Prostate gland (tissue), 2 donors: Measurements from ENCODE around the gene COL4A5. TPM values are rescaled to one million over a fixed set of nuclear protein-coding genes. Genes with fewer than 3 reads are reported as not detected.

ENCODE experiments used
- DNase-seq: peaks from one replicate; pipeline ENCODE4 v3.0.0-alpha.2; 2019; ENCODE audit warnings: low spot score
- H3K27ac ChIP-seq, 2 donors: fragments of 200-600 bp; sonication (generic); 2 replicates each; pipeline ENCODE4 v1.5.1; 2017 to 2019
- H3K27me3 ChIP-seq: fragments of 200-600 bp; sonication (generic); replicated peaks from 2 replicates; pipeline ENCODE4 v1.5.1; 2019; ENCODE audit not compliant: insufficient read depth
- H3K36me3 ChIP-seq, 2 donors: fragments of 200-600 bp; sonication (generic); 1 replicate in 1 of 2; 2 replicates in 1 of 2; pipeline versions ENCODE4 v1.5.1 to v1.8.1; 2017 to 2019
- H3K4me1 ChIP-seq: fragments of 200-600 bp; sonication (generic); replicated peaks from 2 replicates; pipeline ENCODE4 v1.5.1; 2019
- H3K4me3 ChIP-seq, 2 donors: fragments of 200-600 bp; sonication (generic); 2 replicates each; pipeline ENCODE4 v1.5.1; 2017 to 2019
- H3K9me3 ChIP-seq: fragments of 200-600 bp; sonication (generic); 2 replicates; pipeline ENCODE4 v1.5.1; 2017
- POLR2A ChIP-seq: fragments of 450-650 bp; IDR thresholded peaks from one replicate; pipeline ENCODE4 v1.6.1; 2016; ENCODE audit warnings: antibody characterized with exemption, mild to moderate bottlenecking
- POLR2AphosphoS5 ChIP-seq: sonication (generic); formaldehyde crosslinking; IDR thresholded peaks from one replicate; pipeline ENCODE4 v1.6.1; 2017; ENCODE audit warnings: antibody characterized with exemption
- WGBS: methylation state at CpG from one replicate; pipeline ENCODE4 v1.1.5; 2018; 5-methylcytosine and 5-hydroxymethylcytosine counted together
- intact Hi-C: fragments of 100-400 bp; cut with DNase I; formaldehyde crosslinking; loops from one replicate; pipeline ENCODE4 v1.14.2; 2022
- total RNA-seq, 2 donors: library from RNA; depleted of rRNA; stranded (reverse); fragments of >200 nt; gene quantifications; one replicate each; pipeline ENCODE4 v1.1.0, GENCODE V29; 2016
- TF ChIP-seq, protein P1 (sequence below), 4 experiments: fragments of 200-600 bp in 2 of 4; fragments of 450-650 bp in 2 of 4; sonication (generic) in 2 of 4; IDR thresholded peaks; 1 replicate in 3 of 4; 2 replicates in 1 of 4; pipeline ENCODE4 v1.5.1; 2016 to 2019; ENCODE audit warnings: antibody characterized with exemption in 4 of 4, mild to moderate bottlenecking in 2 of 4, moderate library complexity in 2 of 4

The COL4A5 gene
- total RNA-seq, 2 donors from 2014 or later, result 35.1 to 49.1 TPM

GRCh38 chrX:108701633-108702032, 262.0 kb downstream of the COL4A5 start:
- Histone ChIP-seq H3K36me3 (no peaks in the 10 kb centered on the region), H3K4me1 (no peaks in the 10 kb centered on the region), H3K4me3 (no peak overlapping the region), H3K27me3 (no peaks in the 10 kb centered on the region), H3K9me3 (no peaks in the 10 kb centered on the region), H3K27ac (no peak overlapping the region)
- intact Hi-C loops, result no loop called here
- no peak for TF ChIP-seq POLR2AphosphoS5
- TF ChIP-seq, protein P1, sequence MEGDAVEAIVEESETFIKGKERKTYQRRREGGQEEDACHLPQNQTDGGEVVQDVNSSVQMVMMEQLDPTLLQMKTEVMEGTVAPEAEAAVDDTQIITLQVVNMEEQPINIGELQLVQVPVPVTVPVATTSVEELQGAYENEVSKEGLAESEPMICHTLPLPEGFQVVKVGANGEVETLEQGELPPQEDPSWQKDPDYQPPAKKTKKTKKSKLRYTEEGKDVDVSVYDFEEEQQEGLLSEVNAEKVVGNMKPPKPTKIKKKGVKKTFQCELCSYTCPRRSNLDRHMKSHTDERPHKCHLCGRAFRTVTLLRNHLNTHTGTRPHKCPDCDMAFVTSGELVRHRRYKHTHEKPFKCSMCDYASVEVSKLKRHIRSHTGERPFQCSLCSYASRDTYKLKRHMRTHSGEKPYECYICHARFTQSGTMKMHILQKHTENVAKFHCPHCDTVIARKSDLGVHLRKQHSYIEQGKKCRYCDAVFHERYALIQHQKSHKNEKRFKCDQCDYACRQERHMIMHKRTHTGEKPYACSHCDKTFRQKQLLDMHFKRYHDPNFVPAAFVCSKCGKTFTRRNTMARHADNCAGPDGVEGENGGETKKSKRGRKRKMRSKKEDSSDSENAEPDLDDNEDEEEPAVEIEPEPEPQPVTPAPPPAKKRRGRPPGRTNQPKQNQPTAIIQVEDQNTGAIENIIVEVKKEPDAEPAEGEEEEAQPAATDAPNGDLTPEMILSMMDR (IDR thresholded peaks at IDR 0.05), result no peak
- TF ChIP-seq POLR2A, result no peak
- WGBS, result 70% methylated on average over 2 of the region's 2 CpGs
- DNase-seq, result no peak

- Histone ChIP-seq H3K36me3 (no peaks in the 10 kb centered on the region), H3K9me3 (no peaks in the 10 kb centered on the region), H3K27me3 (no peaks in the 10 kb centered on the region), H3K4me1 (no peaks in the 10 kb centered on the region), H3K27ac (no peak overlapping the region), H3K4me3 (no peak overlapping the region)
- TF ChIP-seq POLR2A, result no peak
- TF ChIP-seq, protein P1 (IDR thresholded peaks at IDR 0.05), result no peak
- no peak for TF ChIP-seq POLR2AphosphoS5
- DNase-seq, result no peak
- no CpG with 5 or more reads among the region's 1 CpG for WGBS
- intact Hi-C loops, result no loop called here
Observed at GRCh38 chrX:108702530-108702929, 262.9 kb downstream of the COL4A5 start.

GRCh38 chrX:108704839-108705238, 265.2 kb downstream of the COL4A5 start:
- Histone ChIP-seq H3K4me1 (no peaks in the 10 kb centered on the region), H3K9me3 (no peaks in the 10 kb centered on the region), H3K4me3 (no peak overlapping the region), H3K27me3 (no peaks in the 10 kb centered on the region), H3K36me3 (no peaks in the 10 kb centered on the region), H3K27ac (no peak overlapping the region)
- WGBS, result 52% methylated on average over 2 of the region's 2 CpGs
- DNase-seq, result no peak
- intact Hi-C loops, result no loop called here
- no peak for TF ChIP-seq POLR2AphosphoS5

- 29% methylated on average over 1 of the region's 1 CpG for WGBS
- Histone ChIP-seq H3K27ac (no peak overlapping the region), H3K4me1 (no peaks in the 10 kb centered on the region), H3K9me3 (no peaks in the 10 kb centered on the region), H3K27me3 (no peaks in the 10 kb centered on the region), H3K36me3 (no peaks in the 10 kb centered on the region), H3K4me3 (no peak overlapping the region)
- TF ChIP-seq POLR2AphosphoS5 (no peak), POLR2A (no peak)
- TF ChIP-seq, protein P1 (IDR thresholded peaks at IDR 0.05), result no peak
- intact Hi-C loops, result no loop called here
- no peak for DNase-seq
Observed at GRCh38 chrX:108712886-108713285, 273.2 kb downstream of the COL4A5 start.

DNA sequence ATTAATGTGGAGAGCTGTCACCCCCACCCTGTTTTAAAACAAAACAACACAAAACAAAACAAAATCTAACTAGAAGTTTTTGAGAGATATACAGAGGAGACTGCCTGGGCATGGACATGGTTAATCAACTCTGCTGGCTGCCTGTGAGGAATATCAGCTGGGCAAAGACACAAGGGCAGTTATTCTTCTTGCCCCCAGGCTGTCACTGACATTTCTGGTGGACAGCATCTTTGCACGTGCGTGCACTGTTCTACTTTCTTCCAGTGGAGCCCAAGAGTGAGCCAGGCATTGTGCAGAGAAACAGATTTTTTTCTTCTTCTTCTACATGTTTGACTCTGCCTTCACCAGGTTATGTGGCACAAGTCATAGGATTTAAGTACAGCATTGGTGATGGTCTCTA, 282.9 kb downstream of the COL4A5 start:
- no peak overlapping the region for H3K27ac ChIP-seq
- H3K9me3 ChIP-seq, result no peaks in the 10 kb centered on the region
- intact Hi-C loops, result no loop called here
- TF ChIP-seq, protein P1 (IDR thresholded peaks at IDR 0.05), result no peak
- TF ChIP-seq POLR2AphosphoS5 (no peak), POLR2A (no peak)
- H3K4me1 ChIP-seq, result no peaks in the 10 kb centered on the region
- no peak for DNase-seq
- no peaks in the 10 kb centered on the region for H3K27me3 ChIP-seq
- no peak overlapping the region for H3K4me3 ChIP-seq
- H3K36me3 ChIP-seq, result no peaks in the 10 kb centered on the region
- WGBS, result 50% methylated on average over 2 of the region's 2 CpGs
